HG02973 (cell line): ENCODE data around the gene APRT.

Experiments used
- ATAC-seq: cut with Tn5 transposase; IDR thresholded peaks from one replicate; pipeline ENCODE4 v1.9.1; 2021; ENCODE audit warnings: moderate library complexity; ENCODE audit not compliant: unreplicated experiment

Gene APRT

GRCh38 chr16:88760424-88761142 is 51.1 kb downstream of the APRT start:
- no peak for ATAC-seq

- ATAC-seq: no peak
These were observed 51.8 kb downstream of the APRT start for GRCh38 chr16:88759976-88760350.
